Measurements from ENCODE around the gene EXOC6B.

Gene EXOC6B

DNA sequence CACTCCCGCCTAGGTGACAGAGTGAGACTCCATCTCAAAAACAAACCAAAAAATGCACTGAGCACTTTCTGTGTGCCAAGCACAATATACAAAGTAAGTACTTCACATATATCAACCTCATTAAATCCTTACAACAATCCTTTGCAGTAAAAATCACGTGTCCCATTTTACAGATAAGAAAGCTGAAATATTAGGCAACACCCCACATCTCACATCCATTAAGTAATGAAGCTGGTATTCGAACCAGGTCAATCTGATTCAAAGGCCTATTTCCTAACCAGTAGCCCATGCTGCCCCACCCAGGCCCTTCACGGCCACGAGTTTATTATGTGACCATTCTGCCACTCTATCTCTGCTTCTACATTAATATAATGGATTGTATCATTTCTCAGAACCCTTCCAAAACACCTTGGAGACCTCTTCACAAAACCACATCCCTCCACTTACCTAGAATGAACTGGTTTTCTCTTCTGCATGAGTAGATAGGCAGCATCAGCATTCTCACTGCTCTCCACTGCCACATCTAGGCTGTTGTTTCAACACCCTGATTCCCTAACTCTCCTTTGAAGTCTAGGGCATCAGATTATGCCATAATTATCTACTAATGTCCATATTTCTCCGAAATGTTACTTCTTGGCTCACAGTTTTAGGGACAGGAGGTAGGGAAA lies 3.1 kb upstream of the EXOC6B start:
- no peak for DNase-seq

DNA sequence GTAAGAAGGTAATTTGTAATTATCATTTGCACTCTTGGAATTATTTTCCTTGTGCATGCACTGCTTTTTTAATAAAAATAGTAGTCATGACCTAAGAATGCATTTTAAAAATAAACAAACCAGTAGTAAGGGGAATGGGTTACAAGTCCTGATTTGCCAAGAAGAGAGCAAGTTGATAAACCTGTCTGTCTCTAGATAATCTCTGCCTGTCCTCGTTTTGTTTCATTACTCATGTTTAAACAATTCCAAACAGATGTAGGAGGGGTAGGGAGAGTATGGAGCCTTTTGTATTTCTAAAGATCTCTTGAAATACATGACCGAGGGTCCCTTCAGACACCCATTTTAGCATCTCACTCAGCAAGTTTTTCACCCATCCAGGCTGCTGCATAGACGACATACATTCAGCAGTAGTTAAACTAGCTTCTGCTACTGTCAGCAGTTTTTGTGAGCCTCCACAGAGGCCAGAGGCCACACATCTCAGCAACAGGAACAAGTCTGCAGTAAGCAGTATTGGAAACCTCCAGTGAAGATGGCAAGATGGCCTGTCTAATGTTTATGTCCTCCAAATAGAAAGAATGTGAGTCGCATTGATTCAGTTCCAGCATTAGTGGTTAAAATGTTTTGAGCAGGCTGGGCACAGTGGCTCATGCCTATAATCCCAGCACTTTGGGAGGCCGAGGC lies 2.3 kb upstream of the EXOC6B start:
- DNase-seq: no peak

DNA sequence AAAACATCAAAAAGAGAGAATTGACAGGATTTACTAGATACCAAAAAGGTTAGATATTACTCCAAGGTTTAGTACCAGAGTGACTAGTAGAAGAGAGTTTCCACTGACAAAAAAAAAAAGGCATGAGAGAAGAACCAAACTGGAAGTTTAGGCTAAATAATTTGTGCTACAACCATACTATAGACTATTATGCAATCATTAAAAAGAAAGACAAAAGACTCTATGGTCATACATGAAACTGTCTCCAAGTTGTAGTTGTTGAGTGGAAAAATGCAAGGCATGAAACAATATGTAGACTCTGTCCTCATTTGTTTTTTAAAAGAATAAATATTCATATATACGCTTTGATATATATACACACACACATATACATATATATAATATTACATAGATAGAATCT lies 1.7 kb upstream of the EXOC6B start:
- no peak for DNase-seq

DNA sequence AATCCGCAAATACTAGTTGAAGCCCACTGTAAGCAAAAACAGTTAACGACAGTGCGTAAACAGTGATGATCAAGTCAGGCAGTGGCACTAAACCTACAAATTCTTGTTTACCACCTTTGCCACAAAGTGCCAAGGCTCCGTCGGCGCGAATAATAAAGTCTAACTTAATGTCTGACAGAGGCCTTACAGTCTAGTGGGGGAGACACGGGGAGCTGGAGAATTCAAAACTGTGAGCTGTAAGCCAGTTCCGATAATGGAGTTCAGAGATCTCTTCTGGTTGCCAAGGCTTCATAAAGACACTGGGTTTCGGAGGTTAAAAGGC lies 284 bp upstream of the EXOC6B start:
- no peak for DNase-seq

DNA sequence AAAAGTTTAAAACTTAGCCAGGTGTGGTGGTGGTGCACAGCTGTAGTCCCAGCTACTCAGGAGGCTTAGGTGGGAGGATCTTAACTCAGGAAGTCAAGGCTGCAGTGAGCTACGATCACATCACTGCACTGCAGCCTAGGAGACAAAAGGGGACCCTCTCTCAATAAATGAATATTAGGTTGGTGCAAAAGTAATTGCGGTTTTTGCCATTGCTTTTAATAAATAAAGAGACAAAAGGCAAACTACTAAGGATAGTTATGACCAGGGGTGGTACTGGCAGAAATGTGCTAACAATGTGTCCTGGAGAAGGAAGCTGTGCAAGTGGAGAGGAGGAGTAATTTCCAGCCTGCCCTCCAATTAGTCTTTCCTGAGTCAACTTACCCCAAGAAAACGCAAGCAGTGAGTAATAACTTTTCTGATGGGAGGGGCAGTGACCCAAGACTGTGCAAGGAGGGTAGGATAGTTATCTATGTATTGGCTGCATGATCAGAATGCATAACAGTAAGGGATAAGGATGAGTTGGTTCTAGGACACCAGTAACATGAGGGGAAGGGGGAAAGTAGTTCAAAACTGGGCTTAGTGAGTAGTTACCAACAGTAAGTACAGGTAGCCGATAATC lies 1.5 kb downstream of the EXOC6B start:
- no peak for DNase-seq

DNA sequence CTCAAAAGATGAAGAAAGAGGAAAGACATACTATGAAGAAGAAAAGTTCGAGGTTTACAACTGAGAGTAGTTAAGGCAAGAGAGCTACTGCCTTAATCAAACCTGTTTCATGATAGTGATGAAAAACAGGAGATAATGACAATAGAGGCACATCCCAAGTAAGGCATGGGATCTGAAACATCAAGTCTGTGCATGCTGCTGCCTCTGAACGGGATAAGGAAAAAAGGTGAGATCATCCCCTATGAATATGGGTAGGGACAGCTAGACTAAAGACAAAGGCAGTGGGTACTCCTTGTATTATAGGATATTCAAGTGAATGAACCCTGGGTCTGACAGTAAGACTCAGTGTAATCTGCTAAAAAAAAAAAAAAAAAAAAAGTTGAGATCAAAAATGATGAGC lies 3.0 kb downstream of the EXOC6B start:
- no peak for DNase-seq

DNA sequence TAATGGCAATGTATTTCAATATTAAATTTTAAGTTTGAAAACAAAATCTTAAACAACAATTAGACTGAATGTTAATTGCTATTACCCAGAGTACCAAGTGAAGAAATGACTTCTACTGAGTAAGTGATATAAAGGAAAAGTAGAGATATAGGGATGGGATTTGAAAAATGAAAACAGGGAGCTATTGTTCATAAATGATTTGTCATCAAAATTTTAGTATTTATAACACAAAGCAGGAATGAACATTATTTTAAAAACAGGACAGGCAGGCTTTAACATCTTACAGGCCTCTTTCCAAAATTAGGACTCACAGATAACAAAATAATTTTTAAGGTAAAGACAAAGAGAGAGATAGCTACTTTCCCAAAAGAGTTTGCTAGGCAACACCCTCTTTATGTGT lies 3.9 kb downstream of the EXOC6B start:
- no peak for DNase-seq

DNA sequence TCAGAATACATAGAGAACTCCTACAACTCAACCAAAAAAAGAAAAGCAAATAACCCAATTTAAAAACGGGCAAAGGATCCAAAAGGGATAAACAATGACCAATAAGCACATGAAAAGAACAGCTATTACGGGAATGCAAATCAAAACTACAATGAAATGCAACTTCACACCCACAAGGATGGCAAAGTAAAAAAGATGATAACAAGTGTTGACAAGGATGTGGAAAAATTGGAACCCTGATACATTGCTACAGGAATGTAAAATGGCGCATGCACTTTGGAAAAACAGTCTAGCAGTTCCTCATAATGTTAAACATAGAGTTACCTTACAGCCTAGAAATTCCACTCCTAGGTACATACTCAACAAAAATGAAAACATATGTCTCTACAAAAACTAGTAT lies 4.7 kb downstream of the EXOC6B start:
- no peak for DNase-seq

DNA sequence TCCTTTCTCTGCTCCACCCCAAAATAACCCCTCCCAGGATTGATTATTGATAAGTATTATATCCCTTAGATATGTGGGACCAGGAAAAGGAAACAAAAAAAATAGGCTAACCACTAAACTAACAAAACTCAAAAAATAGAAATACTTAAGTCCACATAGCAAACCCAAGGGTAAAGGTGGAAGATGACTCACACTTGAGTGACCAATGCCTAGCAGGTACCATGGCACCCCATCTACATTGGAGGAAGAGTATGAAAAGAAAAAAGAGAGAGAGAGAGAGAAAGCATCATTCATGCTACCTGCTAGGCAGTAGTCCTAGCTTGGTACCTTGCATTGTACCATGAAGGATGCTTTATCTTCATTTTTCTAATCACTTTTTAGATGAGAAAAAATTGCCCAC lies 6.3 kb downstream of the EXOC6B start:
- no peak for DNase-seq

DNA sequence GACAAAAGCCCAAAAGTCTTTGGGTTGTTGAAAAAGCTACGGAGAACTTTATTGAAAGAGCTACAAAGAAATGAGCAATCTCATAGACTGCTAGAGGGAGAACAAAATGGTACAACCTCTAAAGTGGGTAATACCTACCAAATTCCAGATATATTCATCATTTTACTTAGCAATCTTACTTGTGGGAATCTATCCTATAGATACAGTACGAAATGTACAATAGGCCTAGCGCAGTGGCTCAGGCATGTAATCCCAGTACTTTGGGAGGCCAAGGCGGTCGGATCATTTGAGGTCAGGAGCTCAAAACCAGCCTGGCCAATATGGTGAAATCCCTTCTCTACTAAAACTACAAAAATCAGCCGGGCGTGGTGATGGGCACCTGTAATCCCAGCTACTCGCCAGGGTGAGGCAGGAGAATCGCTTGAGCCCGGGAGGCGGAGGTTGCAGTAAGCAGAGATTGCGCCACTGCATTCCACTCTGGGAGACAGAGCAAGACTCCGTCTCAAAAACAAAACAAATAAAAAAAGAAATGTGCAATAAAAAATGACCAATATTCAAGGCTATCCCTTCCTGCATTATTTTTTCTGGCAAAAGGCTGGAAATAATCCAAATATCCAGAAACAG lies 10.1 kb downstream of the EXOC6B start:
- DNase-seq: no peak

DNA sequence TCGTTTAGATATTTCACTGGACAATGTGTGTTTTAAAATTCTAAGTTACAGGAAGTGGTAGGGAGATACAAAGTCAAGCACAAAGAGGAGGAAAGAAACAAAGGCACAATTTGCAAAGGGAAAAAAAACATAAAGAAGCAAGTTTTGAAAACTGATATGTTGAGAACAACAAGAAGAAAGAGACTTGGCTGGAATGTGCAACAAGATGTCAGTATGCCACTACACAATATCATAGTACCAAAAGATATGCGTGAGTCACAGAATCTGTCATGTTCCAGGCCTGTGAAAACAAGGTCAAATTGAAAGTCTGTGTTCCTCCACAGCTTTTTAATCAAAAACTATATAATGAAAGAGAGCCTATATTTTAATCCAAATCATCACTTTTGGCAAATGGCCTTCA lies 12.0 kb downstream of the EXOC6B start:
- DNase-seq: no peak

DNA sequence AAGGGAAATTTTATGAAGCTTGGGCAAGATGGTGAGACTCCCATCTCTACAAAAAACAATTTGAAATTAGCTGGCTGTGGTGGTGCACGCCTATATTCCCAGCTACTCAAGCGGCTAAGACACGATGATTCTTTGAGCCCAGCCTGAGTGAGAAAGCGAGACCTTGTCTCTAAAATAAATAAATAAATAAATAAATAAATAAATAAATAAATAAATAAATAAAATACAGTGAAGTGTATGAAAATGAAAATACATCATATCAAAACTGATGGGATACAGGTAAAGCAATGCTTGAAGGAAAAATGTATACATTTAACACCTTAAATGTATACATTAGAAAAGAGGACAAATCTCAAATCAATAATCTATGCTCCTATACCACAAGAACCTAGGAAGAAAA lies 15.7 kb downstream of the EXOC6B start:
- no peak for DNase-seq

DNA sequence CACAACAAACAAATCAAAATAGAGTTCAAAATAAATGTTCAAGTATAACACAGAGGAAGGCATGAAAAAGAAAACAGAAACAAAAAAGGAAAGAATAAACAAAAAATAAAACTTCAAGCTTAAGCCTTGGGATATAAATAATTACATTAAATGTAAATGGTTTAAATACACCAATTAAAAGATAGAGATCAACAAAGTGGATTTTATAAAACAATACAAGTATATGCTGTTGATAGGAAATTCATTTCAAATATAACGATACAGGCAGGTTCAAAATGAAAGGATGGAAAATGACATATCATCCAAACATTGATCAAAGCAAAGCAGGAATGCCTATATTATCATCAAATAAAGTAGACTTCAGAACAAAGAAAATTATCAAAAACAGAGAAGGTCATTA lies 16.7 kb downstream of the EXOC6B start:
- no peak for DNase-seq

DNA sequence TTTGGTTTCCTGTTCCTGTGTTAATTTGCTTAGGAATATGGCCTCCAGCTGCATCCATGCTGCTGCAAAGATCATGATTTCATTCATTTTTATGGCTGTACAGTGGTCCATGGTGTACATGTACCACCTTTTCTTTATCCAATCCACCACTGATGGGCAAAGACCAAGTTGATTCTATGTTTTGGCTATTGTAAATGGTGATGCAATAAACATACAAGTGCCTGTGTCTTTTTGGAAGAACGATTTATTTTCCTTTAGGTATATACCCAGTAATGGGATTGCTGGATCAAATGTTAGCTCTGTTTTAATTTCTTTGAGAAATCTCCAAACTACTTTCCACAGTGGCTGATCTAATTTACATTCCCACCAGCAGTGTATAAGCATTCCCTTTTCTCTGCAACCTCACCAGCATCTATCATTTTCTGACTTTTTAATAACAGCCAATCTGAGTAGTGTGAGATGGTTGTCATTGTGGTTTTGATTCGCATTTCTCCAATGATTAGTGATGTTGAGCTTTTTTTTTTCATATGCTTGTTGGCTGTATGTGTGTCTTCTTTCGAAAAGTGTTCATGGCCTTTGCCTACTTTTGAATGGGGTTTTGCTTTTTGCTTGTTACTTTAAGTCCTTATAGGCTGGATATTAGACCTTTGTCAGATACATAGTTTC lies 19.4 kb downstream of the EXOC6B start:
- no peak for DNase-seq

DNA sequence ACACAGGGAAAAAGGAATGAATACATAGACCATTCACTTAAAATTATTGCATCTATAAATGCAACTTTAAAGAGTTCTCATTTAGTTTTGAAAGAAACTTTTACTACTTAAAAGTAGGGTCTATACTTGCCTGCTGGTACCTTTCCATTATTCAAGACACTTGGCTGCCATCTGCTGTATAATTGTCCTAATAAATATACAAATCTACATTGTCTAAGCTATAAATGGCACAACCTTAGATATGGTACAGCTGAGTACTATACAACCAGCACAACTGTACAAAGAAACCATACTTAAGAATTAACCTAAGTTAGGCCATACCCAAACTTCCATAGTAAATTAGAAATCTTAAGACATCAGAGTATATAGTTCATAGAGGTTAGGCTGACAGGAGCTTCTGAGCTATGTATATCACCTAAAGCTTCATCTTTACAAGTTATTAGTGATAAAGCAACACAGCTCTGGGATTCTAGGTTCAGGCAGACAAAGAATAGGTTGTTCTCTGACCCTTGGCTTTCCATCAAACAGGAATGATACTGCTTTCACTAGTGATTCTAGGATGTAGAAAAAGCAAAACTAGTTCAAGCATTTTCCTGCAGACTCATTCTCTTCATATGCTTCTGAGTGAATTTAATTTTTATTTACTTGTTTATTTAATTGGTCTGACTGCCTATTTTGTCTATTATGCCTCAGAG lies 22.1 kb downstream of the EXOC6B start:
- DNase-seq: no peak

DNA sequence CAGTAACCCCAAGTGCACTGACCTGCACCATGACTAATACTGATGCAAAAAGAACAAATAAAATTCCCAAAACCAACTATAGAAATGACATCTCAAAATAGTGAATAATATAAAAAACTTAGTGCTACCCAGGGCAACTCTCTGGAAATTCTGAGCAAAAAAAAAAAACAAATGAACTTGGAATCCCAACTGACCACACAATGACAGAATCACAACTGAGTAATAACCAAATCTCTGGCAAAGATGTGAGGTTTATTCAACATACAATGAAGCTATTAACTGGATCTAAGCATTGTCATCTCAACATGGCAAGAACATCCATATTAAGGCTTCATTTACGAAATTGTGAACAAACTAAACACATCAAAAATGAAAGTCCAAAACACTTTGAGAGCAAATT lies 22.7 kb downstream of the EXOC6B start:
- DNase-seq: no peak

DNA sequence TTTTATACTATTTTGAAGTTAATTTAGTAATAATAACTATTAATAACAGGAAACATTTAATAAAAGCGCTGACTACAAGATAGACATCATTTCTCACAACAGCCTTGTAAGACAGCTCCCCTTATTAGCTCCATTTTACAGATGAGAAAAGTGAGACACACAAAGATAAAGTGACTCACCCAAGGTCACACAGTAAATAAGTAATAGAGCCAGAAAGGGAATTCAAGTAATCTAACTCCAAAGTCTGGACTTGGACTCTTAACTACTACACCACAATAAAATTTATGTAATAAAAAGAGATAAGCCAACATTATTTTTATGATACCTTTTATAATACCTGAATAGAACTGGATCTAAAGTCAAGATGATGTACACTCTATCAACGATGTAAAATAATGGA lies 25.3 kb downstream of the EXOC6B start:
- no peak for DNase-seq

DNA sequence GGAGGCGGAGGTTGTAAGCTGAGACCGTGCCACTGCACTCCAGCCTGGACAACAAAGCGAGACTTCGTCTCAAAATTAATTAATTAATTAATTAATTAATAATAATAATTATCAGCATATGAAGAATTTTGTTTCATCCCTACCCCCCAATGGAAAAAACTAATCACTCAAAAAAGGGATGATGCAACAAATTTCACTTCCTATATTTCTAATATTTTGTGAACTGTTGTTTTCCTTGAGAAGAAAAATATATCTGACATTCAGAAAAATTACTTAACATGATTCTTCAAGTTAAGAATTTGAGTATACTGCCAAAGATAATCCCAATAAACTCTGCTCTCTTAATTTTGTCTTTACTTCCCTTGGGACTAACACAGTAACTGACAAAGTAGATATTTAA lies 28.1 kb downstream of the EXOC6B start:
- no peak for DNase-seq

DNA sequence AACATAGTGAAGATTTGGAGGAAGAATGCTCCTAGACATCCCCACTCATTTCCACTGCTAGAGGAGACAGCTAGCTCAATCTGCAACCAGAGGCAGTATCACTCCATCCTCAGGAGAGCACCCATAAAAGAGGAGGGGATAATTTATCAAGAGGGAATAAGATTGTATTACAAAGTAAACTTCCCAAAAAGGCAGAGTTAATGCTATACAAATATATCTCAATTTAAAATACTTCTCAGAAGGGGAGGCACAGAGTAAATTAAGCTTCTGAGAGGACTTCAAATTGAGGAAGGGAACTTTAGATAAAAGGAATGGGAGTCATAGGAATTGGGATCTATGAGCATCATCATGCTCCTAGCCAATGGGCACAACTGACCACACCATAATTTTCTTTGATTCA lies 29.1 kb downstream of the EXOC6B start:
- DNase-seq: no peak

DNA sequence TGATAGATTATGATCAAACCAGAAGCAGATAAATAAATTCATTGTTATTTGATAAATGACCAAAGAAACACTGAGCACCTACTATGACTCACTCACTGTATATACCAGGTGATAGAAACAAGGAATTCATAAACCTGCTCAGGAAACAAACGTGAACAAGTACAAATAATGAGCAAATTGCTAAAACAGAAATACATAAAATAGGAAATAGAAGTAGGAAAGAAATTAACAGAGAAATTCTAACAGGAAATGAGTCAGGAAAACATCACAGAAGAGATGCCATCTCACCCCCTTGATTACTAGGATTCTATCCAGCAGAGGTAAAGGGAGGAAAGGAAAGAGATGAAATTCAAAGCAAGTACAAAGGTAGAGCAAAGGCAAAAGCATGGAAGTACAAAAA lies 31.3 kb downstream of the EXOC6B start:
- DNase-seq: no peak

DNA sequence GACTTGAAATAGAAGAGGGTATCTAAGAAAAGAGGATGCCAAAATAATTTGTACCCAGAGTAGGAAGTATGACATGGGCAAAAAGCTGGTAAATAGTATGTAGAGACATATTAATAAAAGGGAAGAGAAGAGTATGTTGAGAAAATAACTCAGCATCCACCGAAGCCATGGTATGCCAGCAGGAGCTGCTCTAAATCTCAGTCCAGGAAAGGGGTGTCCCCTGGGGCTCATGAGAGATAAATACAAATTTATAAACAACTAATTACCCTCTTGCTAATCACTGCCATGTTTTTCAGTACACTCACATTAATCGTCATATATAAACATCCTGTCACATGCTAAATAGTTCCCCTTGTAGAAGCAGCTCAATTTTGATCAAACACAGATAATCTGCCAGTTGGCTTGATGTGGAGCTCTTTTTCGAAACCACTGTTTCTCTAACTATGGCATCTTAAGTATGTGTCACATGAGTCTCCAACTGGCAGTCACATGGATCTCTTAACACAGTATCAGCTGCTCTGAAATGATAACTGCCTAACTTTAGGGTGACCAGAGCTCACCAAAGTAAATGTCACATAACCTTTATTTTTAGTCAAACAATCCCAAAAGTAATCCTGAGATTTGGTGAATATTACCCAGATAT lies 31.9 kb downstream of the EXOC6B start:
- no peak for DNase-seq

DNA sequence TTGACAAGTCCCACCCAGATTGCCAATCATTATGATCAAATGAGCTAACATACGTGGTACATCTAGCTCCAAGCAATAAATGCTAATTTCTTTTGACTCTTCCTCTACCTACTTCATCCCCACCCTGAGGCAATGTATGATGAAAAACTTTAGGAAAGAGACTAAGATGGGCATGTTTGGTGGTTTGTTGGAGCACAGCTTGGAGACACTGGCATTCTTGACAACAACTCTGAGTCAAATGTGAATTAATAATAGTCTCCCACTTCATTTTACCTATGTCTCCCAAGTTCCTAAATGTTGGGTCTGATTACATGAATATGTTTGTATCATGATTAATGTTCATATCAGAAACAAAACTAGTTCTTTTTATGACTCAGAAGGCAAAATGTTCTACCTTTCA lies 36.6 kb downstream of the EXOC6B start:
- DNase-seq: no peak

DNA sequence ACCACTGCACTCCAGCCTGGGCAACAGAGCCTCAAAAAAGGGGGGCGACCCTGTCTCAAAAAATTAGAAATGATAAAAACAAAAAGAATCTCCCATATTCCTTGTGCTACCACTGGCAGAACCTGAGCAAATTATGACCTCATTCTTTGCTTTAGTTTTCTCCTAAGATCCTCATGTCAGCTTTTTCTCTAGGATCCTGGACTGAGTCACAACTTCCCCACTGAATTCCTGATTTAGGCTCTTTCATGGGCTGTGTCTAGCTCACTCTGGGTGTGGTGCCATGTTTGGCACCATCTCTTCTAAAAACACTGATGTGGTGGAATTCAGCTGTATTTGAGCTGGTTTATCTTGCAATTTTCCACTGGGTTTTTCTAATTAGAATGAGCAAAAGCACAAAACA lies 37.1 kb downstream of the EXOC6B start:
- no peak for DNase-seq
